ENCODE measurements around the gene BAZ1B.
"Not testable (repeated sequence)": the region's sequence is repeated elsewhere in the genome, so short reads cannot be mapped to it uniquely, and the experiment has no call there.

BAZ1B gene

DNA sequence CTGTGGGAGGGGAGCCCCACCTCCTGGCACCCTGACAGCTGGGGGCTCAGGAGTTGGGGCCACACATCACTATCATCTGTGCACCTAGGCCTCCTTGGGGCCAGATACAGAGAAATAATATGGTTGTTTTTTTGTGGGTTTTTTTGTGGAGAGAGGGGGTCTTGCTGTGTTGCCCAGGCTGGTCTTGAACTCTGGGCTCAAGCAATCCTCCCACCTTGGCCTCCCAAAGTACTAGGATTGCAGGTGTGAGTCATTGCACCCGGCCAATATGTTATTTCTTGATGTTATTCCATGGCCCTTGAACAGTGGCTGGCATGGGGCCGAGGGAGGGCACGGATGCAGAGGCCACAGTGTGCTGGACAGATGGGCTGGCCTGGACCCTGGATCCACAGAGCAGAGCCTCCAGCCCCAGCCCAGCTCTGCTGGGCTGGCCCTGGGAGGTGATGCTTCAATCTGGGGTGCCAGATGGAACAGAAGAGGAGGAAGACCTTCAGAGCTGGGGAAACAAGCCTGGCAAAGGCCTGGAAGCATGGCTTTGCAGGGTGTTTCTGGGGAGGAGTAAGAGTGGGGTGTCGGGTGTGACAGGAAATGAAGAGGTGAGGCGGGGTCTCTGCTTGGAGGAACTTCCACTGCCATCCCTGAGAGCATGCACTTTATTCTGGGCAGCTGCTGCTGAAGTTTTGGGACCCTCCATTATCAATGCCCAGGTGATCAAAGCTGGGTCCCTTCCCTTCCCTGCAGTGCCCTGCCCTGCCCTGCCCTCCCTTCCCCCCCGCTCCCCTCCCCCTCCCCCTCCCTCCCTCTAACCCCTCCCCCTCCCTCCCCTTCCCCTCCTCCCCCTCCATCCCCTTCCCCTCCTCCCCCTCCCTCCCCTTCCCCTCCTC is 92.2 kb downstream of the BAZ1B start:
- DNase-seq (ENCODE audit: insufficient read length, low spot score) (no peak), FAIRE-seq (no peak)

DNA sequence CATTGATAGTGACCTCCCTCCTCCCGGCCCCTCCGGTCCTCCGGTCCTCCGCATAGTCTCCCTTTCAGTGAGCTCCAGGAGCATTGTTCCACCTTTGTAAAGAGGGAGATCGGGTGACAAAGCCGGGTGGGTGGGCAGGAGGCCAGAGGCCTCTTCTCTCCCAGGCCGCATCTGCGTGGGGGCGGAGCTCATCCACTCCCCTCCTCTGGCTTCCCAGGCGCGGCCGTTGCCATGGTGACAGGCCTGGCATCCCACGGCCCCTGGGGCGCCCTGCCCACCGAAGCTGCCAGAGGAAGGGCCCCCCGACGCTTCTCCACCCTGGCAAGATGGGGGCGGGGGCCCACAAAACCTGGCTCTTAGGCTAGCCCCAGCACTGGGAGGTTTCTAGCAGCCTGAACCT is 92.9 kb downstream of the BAZ1B start:
- FAIRE-seq (no peak), DNase-seq (ENCODE audit: insufficient read length, low spot score) (no peak)

DNA sequence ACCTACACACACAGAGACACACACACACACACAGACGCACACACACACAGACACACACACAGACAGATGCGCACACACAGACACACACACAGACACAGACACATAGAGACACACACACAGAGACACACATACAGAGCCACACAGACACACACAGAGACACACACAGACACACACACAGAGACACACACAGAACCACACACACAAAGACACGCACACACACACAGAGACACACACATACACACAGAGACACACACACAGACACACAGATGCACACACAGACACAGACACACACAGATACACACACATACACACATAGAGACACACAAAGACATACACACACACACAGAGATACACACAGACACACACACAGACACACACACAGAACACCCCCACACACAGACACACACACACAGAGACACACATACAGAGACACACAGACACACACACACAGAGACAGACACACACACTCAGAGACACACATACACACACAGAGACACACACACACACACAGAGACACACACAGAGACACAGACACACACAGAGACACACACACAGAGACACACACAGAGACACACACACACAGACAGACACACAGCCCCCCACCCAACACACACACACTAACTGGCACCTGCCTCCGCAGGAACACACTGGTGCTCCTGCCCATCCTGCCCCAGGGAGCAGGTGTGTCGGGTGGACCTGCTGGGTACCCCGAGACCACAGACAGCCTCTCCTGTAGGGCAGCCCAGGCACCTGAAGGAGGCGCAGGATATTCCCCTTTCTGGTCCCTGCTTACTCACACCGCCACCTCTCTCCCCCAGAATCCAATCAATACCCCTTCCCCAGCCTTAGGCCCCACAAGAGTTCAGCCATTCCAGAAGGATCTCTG is 93.9 kb downstream of the BAZ1B start:
- DNase-seq (ENCODE audit: insufficient read length, low spot score), result no peak
- FAIRE-seq, result peak; percentile 79

DNA sequence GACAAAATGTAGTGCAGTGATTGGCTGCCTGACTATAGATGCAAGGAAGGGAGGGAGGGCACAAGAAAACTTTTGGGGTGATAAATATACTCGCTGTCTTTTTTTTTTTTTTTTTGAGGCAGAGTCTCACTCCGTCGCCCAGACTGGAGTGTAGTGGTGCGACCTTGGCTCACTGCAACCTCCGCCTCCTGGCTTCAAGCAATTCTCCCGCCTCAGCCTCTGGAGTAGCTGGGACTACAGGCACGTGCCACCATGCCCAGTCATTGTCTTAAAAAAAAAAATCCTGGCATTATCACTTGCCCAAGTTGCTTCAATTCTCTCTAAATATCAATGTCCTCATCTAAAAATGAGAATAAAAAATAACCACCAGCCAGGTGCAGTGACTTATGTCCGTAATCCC is 96.1 kb downstream of the BAZ1B start:
- DNase-seq (ENCODE audit: insufficient read length, low spot score) (no peak), FAIRE-seq (no peak)

DNA sequence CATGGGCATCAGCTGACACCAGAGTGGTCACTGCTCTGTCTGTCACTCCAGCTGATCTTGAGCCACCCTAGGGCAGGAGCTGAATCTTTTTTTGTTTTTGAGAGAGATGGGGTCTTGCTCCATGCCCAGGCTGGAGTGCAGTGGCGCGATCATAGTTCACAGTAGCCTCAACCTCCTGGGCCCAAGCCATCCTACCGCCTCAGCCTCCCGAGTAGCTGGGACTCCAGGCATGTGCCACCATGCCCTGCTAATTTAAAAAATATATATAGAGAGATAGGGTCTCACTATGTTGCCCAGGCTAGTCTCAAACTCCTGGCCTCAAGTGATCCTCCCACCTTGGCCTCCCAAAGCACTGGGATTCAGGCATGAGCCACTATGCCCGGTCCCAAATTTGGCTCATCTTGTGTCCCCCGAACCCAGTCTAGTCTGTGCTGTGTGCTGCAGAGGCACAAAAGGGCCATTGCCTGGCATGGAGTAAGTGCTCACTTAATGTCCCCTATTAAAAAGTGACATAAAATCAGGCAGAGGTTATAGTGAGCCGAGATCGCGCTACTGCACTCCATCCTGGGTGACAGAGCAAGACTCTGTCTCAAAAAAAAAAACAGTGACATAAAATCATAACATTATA is 96.6 kb downstream of the BAZ1B start:
- no peak for DNase-seq (ENCODE audit: insufficient read length, low spot score)
- no peak for FAIRE-seq

DNA sequence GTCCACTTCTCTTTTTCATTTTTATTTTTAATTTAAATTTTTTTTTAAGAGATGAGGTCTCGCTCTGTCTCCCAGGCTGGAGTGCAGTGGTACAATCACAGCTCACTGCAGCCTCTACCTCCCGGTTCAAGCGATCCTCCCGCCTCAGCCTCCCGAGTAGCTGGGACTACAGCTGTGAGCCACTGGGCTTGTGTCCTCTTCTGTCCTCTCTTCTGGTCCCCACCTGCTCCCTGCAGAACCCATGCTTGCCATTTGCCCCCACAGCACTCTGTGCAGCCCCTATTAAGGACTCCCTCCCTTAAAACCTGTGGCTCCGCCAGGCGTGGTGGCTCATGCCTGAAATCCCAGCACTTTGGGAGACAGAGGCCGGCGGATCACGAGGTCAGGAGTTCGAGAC is 97.6 kb downstream of the BAZ1B start:
- no peak for DNase-seq (ENCODE audit: insufficient read length, low spot score)
- no peak for FAIRE-seq

DNA sequence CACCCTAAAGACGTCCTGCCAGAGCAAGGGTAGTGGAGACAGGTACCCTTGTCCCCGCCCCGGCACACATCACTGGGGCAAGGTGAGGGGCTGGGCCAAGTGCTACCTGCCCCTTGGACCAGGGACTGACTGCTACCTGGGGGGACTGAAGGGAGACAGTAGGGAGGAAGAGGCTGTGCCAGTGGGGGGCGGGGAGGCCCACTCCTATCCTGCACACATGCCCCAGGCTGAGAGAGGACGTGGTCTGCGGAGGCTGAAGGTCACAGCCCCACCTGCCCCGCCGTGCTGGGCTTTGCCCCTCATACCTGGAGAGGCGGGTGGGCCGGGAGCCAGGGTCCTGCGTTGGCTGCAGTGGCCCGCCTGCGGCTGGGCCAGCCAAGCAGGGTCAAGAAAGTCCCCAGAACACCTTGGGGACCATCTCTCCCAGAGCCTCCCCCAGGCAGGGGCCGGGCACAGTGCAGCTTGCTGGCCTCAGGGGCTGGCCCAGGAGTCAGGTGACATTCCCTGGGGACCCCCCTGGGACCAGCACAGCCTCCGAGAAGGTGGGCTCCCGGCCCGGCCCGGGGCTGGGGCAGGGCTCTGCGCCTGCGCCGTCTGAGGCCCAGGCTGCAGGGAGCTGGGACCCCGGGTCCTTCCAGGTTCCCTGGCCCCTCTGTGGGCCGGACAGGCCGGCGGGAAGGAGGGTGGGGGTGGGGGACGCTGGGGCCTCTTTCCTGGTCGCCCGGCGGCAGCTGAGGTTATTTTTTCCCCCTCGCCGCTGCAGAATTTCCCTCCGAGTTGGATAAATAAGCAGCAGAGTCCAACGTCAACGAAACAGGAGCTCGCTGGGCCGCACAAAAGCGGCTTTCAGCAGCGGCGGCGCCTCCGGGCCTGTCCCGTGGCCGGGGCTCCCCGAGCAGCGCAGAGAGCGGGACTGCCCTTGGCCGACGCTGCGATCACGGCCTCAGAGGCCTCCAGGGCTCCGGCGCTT is 98.3 kb downstream of the BAZ1B start:
- FAIRE-seq (no peak), DNase-seq (ENCODE audit: insufficient read length, low spot score) (no peak)

DNA sequence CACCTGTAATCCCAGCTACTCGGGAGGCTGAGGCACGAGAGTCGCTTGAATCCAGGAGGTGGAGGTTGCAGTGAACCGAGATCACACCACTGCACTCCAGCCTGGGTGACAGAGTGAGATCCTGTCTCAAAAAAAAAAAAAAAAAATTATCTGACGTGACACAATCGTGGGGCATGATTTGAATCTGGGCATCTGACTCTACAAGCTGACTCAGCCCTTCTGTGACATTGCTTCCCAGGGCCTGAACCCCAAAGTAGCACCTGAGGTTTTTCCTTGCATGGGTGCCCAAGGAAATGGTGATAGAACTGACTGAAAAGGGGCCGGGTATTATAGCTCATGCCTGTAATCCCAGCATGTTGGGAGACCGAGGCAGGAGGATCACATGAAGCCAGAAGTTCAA is 101.5 kb downstream of the BAZ1B start:
- FAIRE-seq; DNase-seq (ENCODE audit: insufficient read length, low spot score): not testable (repeated sequence)

DNA sequence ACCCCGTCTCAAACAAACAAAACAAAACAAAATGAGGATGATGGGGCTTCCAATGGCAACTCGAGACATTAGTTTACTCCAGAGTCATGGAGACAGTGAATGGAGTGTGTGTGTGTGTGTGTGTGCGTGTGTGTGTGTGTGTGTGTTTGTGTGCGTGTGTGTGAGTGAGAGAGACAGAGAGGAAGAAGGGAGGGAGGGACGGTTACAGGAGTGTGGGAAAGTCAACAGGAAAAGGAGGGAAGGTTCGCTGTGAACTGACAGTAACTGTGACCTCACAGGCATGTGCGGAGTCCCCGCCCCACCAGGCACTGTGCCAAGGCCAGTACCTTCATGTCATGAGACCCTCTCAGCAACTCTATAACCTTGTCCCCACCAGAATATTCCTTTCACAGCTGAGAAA is 102.1 kb downstream of the BAZ1B start:
- not testable (repeated sequence) for FAIRE-seq; DNase-seq (ENCODE audit: insufficient read length, low spot score)

DNA sequence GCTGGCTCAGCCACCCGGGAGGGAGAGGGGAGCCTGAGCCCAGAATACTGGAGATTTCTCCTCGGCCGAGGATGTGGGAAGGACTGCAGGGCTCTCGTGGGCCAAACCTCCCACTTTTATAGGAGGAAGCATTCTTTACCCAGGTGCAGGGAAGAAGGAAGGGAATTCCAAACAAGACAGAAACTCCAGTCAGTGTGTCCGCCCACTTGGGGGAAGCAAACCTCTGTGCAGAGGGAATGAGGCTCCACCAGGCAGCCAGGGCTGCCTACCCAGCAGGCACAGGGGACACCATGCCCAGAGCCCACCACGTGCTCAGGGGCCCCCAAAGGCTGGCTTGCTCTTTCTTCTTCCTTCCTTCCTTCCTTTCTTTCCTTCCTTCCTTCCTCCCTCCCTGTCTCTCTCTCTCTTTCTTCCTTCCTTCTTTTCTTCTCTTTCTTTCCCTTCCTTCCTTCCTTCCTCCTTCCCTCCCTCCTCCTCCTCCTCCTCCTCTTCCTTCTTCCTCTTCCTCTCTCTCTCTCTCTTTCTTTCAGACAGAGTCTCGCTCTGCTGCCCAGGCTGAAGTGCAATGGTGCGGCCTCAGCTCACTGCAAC is 103.9 kb downstream of the BAZ1B start:
- no peak for DNase-seq (ENCODE audit: insufficient read length, low spot score)
- FAIRE-seq, result no peak

DNA sequence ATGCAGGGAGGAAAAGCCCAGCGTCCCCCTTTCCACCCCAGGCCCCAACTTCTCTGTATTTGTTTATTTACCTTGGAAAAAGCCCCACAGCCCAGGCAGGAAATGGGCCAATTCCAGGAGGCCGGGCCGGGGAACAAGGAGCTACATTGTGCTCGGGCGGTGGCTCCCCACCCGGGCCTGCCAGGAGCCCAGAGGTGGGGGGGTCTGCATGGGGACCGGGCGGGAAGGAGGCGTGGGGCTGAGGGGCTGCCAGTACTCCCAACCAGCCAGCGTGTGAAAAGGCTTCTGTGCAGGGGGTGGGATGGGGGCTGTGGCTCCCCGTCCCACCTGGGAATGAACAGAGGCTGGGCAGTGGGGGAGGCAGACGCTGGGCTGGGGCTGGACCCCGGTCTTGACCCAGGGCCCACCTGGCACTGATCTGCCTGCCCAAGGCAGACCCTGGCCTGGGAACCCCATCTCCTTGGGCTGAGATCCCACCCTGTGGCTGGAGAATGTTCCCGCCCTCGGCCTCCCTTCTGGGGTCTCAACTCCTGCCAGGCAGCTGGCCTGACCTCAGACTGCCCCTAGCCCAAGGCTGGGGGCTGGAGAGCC is 111.5 kb downstream of the BAZ1B start:
- not testable (repeated sequence) for DNase-seq (ENCODE audit: insufficient read length, low spot score); FAIRE-seq

DNA sequence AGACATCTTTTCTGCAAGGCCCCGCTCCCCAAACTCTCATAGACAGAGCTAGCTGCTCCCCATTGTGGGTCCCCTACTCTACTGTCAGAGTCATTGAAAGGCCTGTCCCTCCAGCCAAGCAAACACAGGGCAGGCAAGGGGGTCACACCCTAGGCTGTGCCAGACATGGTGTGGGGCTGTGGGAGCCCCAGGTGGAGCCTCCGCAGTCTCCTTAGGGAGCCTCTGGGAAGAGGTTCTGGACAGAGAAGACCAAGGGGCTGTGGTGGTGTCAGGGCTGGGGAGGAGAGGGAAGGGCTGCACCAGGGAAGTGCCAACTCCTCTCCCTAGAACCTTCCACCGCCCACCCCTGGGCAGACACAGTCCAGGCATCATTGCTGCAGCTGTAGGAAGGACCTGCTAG is 117.2 kb downstream of the BAZ1B start:
- not testable (repeated sequence) for DNase-seq (ENCODE audit: insufficient read length, low spot score); FAIRE-seq

DNA sequence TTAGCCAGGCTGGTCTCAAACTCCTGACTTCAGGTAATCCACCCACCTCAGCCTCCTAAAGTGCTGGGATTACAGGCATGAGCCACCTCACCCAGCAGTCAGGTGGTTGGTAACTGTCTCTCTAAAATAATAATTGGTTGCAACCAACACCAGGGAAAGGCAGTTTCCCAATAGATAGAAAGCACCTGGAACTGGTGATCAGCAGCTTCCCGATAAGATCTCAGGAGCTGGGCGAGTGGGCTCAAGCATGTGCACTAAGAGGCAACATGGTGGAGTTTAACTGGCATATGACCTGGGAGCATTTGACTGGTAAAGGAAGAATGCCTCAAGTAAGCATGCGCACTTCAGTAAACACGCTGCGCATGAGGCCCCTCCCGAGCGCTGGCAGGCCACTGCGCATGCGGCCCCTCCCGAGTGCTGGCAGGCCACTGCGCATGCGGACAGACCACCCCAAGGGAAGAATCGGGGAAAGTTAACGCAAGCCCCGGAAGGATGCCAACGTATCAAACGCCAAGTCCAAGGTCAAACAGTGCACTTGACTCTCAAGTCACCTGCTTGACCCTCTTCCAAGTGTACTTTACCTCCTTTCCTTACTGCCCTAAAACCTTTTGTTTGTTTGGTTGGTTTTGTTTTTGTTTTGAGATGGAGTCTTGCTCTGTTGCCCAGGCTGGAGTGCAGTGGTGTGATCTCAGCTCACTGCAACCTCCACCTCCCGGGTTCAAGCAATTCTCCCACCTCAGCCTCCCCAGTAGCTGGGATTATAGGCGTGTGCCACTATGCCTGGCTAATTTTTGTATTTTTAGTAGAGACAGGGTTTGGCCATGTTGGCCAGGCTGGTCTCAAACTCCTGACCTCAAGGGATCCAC is 122.7 kb downstream of the BAZ1B start:
- DNase-seq (ENCODE audit: insufficient read length, low spot score); FAIRE-seq: not testable (repeated sequence)

DNA sequence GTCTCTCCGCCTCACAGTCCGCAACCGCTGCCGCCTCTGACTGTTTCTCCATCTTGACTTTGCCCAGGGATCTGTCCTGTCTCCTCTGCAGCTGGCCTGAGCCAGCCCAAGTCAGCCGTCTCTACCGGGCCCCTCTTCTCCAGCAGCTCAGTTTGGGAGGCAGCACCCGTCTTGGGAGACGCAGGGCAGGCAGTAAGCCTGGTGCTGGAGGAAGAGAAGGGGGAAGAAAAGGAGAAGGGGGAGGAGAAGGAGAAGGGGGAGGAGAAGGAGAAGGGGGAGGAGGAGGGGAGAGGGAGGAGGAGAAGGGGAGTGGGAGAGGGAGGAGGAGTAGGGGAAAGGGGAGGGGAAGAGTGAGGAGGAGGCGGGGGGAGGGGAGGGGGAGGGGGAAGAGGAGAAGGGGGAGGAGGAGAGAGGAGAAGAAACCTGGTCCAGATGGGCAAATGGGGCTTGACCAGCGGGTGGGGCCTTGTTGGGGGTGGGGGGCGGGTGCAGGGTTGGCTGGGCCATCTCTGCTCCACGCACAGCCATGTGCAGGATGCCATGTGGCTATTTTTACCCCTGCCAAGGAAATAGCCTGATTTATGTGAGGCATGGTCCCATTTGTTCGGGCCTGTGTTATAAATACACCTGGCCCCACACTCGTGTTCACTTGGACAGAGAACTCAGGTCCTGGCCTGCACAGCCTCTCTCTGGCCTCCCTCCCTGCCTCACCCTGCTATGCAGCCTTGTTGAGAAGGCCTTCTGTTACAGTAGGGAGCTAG is 124.4 kb downstream of the BAZ1B start:
- FAIRE-seq (no peak), DNase-seq (ENCODE audit: insufficient read length, low spot score) (no peak)

DNA sequence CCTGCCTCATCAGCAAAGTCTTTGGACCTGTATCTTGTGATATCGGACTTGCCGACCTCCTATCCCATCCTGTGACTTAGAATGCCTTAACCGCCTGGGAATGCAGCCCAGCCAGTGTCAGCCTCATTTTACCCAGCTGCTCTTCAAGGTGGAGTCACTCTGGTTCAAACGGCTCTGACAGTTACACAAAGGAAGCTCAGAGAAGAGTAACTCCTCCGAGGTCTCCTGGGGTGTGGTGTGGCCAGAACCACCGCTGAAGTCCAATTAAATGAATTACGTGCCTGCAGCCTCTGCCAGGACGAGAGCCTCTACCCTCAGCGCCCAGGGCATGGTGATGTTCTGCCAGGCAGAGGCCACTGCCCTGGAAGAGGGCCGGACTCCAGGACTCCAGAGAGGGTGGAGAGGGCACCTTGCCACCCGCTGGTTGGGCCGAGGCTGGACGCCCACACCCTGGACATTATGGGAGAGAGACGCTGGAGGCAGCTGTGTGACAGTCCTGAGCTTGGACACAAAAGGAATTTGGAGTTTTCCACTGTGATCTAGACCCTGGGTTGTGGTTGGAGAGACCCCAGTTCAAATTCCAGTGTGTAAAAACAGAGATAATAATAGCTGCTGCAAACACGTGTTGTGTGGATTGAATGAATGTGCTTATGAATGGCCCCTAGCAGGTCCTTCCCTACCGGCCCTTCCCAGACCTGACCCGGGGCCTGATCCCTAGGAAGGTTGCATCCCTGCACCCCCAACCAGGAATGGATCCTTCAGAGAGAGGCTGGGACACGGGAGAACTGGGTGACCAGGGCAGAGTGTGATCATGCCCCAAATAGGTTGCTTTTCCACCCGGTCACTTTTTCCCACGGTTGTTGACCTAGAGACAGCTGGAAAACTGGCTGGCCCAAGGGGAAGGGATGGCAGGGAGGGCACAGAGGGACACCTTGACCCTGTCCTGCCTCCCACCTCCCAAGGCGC is 126.3 kb downstream of the BAZ1B start:
- no peak for DNase-seq (ENCODE audit: insufficient read length, low spot score)
- FAIRE-seq, result no peak

DNA sequence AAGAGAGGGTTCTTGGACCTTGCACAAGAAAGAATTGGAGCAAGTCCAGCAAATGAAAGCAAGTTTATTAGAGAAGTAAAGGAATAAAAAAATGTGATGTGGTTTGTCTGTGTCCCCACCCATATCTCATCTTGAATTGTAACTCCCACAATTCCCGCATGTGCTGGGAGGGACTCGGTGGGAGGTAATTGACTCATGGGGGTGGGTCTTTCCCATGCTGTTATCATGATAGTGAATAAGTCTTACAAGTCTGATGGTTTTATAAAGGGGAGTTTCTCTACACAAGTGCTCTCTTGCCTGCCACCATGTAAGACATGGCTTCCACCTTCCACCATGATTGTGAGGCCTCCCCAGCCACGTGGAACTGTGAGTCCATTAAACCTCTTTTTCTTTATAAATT is 127.7 kb downstream of the BAZ1B start:
- FAIRE-seq (no peak), DNase-seq (ENCODE audit: insufficient read length, low spot score) (no peak)

Measured in HTR-8/SVneo (cell line).